HEK293 (cell line): ENCODE results near the gene GPR4.

Experiments
- GFI1B ChIP-seq: fragments of 450-650 bp; formaldehyde crosslinking; IDR thresholded peaks from 2 replicates; pipeline ENCODE4 v1.5.1; 2016; ENCODE audit warnings: missing biosample characterization, missing genetic modification characterization
- GLIS1 ChIP-seq: fragments of 450-650 bp; formaldehyde crosslinking; IDR thresholded peaks from 2 replicates; pipeline ENCODE4 v1.5.1; 2016; ENCODE audit warnings: missing biosample characterization, missing genetic modification characterization
- HOXD13 ChIP-seq: sonication (generic); formaldehyde crosslinking; IDR thresholded peaks from 2 replicates; pipeline ENCODE4 v1.8.0; 2022; ENCODE audit warnings: missing genetic modification reagents, borderline replicate concordance
- KLF16 ChIP-seq: fragments of 450-650 bp; formaldehyde crosslinking; IDR thresholded peaks from 2 replicates; pipeline ENCODE4 v1.5.1; 2017; ENCODE audit warnings: missing biosample characterization, missing genetic modification characterization
- PATZ1 ChIP-seq: fragments of 450-650 bp; formaldehyde crosslinking; IDR thresholded peaks from 2 replicates; pipeline ENCODE4 v1.5.1; 2016; ENCODE audit warnings: missing biosample characterization, missing genetic modification characterization
- SP7 ChIP-seq: fragments of 450-650 bp; formaldehyde crosslinking; IDR thresholded peaks from 2 replicates; pipeline ENCODE4 v1.5.1; 2016; ENCODE audit warnings: missing biosample characterization, missing genetic modification characterization
- ZBTB11 ChIP-seq: fragments of 450-650 bp; formaldehyde crosslinking; conservative IDR thresholded peaks from 2 replicates; pipeline ENCODE4 v1.5.1; 2016; ENCODE audit warnings: low read depth, missing biosample characterization, missing genetic modification characterization
- ZFP37 ChIP-seq: fragments of 450-650 bp; formaldehyde crosslinking; IDR thresholded peaks from 2 replicates; pipeline ENCODE4 v1.5.1; 2016; ENCODE audit warnings: missing biosample characterization, missing genetic modification characterization
- ZFP69B ChIP-seq: fragments of 450-650 bp; formaldehyde crosslinking; IDR thresholded peaks from 2 replicates; pipeline ENCODE4 v1.5.1; 2016; ENCODE audit warnings: missing biosample characterization, missing genetic modification characterization
- ZNF169 ChIP-seq: fragments of 450-650 bp; formaldehyde crosslinking; IDR thresholded peaks from 2 replicates; pipeline ENCODE4 v1.5.1; 2016; ENCODE audit warnings: missing biosample characterization, missing genetic modification characterization
- ZNF274 ChIP-seq, 2 experiments: fragments of 200-500 bp in 1 of 2; fragments of 450-650 bp in 1 of 2; sonication (Bioruptor generic) in 1 of 2; formaldehyde crosslinking in 1 of 2; IDR thresholded peaks; 2 replicates each; pipeline versions ENCODE4 v1.5.1 to v1.6.1; 2014 to 2016; ENCODE audit warnings: borderline replicate concordance in 1 of 2, inconsistent platforms in 1 of 2, low read length in 1 of 2, missing biosample characterization in 1 of 2, missing genetic modification characterization in 1 of 2
- ZNF292 ChIP-seq: fragments of 450-650 bp; formaldehyde crosslinking; IDR thresholded peaks from 2 replicates; pipeline ENCODE4 v1.5.1; 2016; ENCODE audit warnings: low read depth, missing biosample characterization, missing genetic modification characterization, borderline replicate concordance
- ZNF335 ChIP-seq: fragments of 450-650 bp; formaldehyde crosslinking; conservative IDR thresholded peaks from 2 replicates; pipeline ENCODE4 v1.5.1; 2016; ENCODE audit warnings: missing biosample characterization, missing genetic modification characterization
- ZNF529 ChIP-seq: fragments of 450-650 bp; formaldehyde crosslinking; IDR thresholded peaks from 2 replicates; pipeline ENCODE4 v1.5.1; 2017; ENCODE audit warnings: missing genetic modification characterization, missing biosample characterization; ENCODE audit not compliant: insufficient replicate concordance
- ZNF623 ChIP-seq: fragments of 450-650 bp; formaldehyde crosslinking; IDR thresholded peaks from 2 replicates; pipeline ENCODE4 v1.5.1; 2016; ENCODE audit warnings: missing biosample characterization, missing genetic modification characterization
- ZNF629 ChIP-seq: fragments of 450-650 bp; formaldehyde crosslinking; IDR thresholded peaks from 2 replicates; pipeline ENCODE4 v1.5.1; 2017; ENCODE audit warnings: missing biosample characterization, missing genetic modification characterization
- ZNF707 ChIP-seq: fragments of 450-650 bp; formaldehyde crosslinking; IDR thresholded peaks from 2 replicates; pipeline ENCODE4 v1.5.1; 2016; ENCODE audit warnings: missing biosample characterization, missing genetic modification characterization
- TF ChIP-seq, protein P1 (sequence below): IDR thresholded peaks from 2 replicates; pipeline ENCODE4 v1.6.1; 2011; ENCODE audit warnings: mild to moderate bottlenecking, low read depth, low read length, borderline replicate concordance
- TF ChIP-seq, protein P2 (sequence below): fragments of 450-650 bp; formaldehyde crosslinking; IDR thresholded peaks from 2 replicates; pipeline ENCODE4 v1.5.1; 2016; ENCODE audit warnings: missing biosample characterization, missing genetic modification characterization
- TF ChIP-seq, protein P3 (sequence below): fragments of 450-650 bp; formaldehyde crosslinking; IDR thresholded peaks from 2 replicates; pipeline ENCODE4 v1.5.1; 2017; ENCODE audit warnings: missing biosample characterization, missing genetic modification characterization
- TF ChIP-seq, protein P4 (sequence below): fragments of 450-650 bp; formaldehyde crosslinking; IDR thresholded peaks from 2 replicates; pipeline ENCODE4 v1.5.1; 2017; ENCODE audit warnings: missing biosample characterization, missing genetic modification characterization
- TF ChIP-seq, protein P5 (sequence below): fragments of 450-650 bp; formaldehyde crosslinking; IDR thresholded peaks from 2 replicates; pipeline ENCODE4 v1.5.1; 2016; ENCODE audit warnings: missing biosample characterization, missing genetic modification characterization, borderline replicate concordance

Gene GPR4

DNA sequence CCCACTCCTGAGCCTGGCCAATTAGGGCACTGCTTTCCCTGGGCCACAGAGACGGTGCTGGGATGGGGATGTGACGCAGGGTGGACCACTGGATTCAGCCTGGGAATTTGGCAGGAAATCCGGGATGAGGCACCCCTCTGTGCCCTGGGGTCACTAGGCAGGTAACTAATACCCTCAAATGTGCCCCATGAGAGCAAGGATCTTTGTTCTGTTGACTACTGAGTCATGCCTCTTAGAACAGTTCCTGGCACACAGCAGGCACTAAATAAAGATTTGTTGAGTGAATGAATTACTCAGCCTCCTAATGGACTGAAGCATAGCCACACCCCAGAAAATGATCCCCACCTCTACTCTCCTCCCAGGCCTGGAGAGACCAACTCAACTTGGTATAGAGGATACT is 33.3 kb downstream of the GPR4 start (continued):
- TF ChIP-seq ZNF335 (tag by site-specific recombination) (no peak), KLF16 (tag by site-specific recombination) (peak; percentile 21; the same call in 1 of the 2 replicates), PATZ1 (tag by site-specific recombination) (peak; percentile 61; the same call in 1 of the 2 replicates), ZNF707 (tag by site-specific recombination) (0 out of 2 replicates have a peak, but pooled peaks have one; percentile 34), GLIS1 (tag by site-specific recombination) (peak; percentile 26; the same call in 1 of the 2 replicates), ZNF169 (tag by site-specific recombination) (no peak), ZBTB11 (no peak), HOXD13 (CRISPR knock-in tag) (no peak), ZFP69B (tag by site-specific recombination) (no peak), ZFP37 (tag by site-specific recombination) (no peak), ZNF629 (tag by site-specific recombination) (peak; percentile 83), ZNF274 (IDR thresholded peaks at IDR 0.05; ENCODE audit: low read length) (no peak), ZNF274 (tag by site-specific recombination; IDR thresholded peaks at IDR 0.05; ENCODE audit: borderline replicate concordance) (no peak), ZNF529 (tag by site-specific recombination) (no peak), SP7 (tag by site-specific recombination) (no peak), ZNF292 (tag by site-specific recombination) (no peak), GFI1B (0 out of 2 replicates have a peak, but pooled peaks have one; percentile 52), ZNF623 (tag by site-specific recombination) (no peak)
- TF ChIP-seq, protein P1, sequence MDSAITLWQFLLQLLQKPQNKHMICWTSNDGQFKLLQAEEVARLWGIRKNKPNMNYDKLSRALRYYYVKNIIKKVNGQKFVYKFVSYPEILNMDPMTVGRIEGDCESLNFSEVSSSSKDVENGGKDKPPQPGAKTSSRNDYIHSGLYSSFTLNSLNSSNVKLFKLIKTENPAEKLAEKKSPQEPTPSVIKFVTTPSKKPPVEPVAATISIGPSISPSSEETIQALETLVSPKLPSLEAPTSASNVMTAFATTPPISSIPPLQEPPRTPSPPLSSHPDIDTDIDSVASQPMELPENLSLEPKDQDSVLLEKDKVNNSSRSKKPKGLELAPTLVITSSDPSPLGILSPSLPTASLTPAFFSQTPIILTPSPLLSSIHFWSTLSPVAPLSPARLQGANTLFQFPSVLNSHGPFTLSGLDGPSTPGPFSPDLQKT = no peak
- TF ChIP-seq, protein P2, sequence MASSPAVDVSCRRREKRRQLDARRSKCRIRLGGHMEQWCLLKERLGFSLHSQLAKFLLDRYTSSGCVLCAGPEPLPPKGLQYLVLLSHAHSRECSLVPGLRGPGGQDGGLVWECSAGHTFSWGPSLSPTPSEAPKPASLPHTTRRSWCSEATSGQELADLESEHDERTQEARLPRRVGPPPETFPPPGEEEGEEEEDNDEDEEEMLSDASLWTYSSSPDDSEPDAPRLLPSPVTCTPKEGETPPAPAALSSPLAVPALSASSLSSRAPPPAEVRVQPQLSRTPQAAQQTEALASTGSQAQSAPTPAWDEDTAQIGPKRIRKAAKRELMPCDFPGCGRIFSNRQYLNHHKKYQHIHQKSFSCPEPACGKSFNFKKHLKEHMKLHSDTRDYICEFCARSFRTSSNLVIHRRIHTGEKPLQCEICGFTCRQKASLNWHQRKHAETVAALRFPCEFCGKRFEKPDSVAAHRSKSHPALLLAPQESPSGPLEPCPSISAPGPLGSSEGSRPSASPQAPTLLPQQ = no peak
- TF ChIP-seq, protein P3, sequence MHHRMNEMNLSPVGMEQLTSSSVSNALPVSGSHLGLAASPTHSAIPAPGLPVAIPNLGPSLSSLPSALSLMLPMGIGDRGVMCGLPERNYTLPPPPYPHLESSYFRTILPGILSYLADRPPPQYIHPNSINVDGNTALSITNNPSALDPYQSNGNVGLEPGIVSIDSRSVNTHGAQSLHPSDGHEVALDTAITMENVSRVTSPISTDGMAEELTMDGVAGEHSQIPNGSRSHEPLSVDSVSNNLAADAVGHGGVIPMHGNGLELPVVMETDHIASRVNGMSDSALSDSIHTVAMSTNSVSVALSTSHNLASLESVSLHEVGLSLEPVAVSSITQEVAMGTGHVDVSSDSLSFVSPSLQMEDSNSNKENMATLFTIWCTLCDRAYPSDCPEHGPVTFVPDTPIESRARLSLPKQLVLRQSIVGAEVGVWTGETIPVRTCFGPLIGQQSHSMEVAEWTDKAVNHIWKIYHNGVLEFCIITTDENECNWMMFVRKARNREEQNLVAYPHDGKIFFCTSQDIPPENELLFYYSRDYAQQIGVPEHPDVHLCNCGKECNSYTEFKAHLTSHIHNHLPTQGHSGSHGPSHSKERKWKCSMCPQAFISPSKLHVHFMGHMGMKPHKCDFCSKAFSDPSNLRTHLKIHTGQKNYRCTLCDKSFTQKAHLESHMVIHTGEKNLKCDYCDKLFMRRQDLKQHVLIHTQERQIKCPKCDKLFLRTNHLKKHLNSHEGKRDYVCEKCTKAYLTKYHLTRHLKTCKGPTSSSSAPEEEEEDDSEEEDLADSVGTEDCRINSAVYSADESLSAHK (tag by site-specific recombination) = peak; percentile 59
- TF ChIP-seq, protein P4, sequence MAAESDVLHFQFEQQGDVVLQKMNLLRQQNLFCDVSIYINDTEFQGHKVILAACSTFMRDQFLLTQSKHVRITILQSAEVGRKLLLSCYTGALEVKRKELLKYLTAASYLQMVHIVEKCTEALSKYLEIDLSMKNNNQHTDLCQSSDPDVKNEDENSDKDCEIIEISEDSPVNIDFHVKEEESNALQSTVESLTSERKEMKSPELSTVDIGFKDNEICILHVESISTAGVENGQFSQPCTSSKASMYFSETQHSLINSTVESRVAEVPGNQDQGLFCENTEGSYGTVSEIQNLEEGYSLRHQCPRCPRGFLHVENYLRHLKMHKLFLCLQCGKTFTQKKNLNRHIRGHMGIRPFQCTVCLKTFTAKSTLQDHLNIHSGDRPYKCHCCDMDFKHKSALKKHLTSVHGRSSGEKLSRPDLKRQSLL = peak; percentile 40; the same call in 1 of the 2 replicates
- TF ChIP-seq, protein P5, sequence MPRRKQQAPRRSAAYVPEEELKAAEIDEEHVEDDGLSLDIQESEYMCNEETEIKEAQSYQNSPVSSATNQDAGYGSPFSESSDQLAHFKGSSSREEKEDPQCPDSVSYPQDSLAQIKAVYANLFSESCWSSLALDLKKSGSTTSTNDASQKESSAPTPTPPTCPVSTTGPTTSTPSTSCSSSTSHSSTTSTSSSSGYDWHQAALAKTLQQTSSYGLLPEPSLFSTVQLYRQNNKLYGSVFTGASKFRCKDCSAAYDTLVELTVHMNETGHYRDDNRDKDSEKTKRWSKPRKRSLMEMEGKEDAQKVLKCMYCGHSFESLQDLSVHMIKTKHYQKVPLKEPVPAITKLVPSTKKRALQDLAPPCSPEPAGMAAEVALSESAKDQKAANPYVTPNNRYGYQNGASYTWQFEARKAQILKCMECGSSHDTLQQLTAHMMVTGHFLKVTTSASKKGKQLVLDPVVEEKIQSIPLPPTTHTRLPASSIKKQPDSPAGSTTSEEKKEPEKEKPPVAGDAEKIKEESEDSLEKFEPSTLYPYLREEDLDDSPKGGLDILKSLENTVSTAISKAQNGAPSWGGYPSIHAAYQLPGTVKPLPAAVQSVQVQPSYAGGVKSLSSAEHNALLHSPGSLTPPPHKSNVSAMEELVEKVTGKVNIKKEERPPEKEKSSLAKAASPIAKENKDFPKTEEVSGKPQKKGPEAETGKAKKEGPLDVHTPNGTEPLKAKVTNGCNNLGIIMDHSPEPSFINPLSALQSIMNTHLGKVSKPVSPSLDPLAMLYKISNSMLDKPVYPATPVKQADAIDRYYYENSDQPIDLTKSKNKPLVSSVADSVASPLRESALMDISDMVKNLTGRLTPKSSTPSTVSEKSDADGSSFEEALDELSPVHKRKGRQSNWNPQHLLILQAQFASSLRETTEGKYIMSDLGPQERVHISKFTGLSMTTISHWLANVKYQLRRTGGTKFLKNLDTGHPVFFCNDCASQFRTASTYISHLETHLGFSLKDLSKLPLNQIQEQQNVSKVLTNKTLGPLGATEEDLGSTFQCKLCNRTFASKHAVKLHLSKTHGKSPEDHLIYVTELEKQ (tag by site-specific recombination) = peak; percentile 40; the same call in 1 of the 2 replicates
